ENCODE measurements around the gene MMP24OS. TPM values are rescaled to one million over a fixed set of nuclear protein-coding genes. Genes with fewer than 3 reads are reported as not detected.
A peak's percentile ranks its signal among the peaks of the same experiment; 100 is the strongest.

The MMP24OS gene
- total RNA-seq, 1 donor from 2014 or later: 43.1 TPM

DNA sequence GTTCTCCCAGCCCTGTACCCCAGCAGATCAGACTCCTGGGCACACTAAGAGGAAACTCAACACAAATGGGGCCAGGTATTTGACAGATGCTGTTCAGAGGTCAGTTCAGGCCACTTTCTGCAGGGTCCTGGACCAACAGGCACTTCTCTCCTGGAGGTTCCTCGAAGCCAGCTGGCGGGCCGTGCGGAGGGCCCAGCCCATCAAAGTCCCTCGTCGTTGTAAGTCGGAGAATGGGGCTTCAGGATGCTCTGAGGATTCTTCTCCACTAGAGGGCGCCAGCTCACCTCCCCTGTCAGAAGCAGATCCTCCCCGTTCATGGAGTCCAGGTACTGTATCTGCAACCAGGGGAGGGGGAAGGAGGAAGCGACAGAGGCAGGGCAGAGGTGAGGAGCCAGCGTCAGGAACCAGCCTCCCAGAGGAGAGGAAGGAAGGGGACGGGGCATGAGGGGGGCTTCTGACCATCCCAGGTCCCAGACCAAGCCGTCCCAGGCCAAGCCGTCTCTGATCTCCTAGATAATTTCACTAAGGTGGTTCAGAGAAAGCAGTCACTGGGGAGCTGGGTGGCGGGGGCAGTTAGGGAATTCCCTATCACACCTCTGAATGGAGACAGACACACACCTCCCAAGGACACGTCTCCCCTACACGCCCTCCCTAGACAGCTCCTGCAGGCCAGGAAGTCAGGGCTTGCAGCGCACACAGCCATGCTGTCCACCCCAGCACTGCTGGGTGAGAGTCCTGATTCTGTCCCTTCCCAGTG is 26.0 kb upstream of the MMP24OS start:
- H3K4me1 ChIP-seq: peaks cover 19 to 29% of the 10 kb centered on the region in 2 donors
- no peak overlapping the region for H3K27ac ChIP-seq
- no peaks in the 10 kb centered on the region for H3K9me3 ChIP-seq
- H3K27me3 ChIP-seq: no peaks in the 10 kb centered on the region
- no peak overlapping the region for H3K4me3 ChIP-seq
- TF ChIP-seq, protein P1, sequence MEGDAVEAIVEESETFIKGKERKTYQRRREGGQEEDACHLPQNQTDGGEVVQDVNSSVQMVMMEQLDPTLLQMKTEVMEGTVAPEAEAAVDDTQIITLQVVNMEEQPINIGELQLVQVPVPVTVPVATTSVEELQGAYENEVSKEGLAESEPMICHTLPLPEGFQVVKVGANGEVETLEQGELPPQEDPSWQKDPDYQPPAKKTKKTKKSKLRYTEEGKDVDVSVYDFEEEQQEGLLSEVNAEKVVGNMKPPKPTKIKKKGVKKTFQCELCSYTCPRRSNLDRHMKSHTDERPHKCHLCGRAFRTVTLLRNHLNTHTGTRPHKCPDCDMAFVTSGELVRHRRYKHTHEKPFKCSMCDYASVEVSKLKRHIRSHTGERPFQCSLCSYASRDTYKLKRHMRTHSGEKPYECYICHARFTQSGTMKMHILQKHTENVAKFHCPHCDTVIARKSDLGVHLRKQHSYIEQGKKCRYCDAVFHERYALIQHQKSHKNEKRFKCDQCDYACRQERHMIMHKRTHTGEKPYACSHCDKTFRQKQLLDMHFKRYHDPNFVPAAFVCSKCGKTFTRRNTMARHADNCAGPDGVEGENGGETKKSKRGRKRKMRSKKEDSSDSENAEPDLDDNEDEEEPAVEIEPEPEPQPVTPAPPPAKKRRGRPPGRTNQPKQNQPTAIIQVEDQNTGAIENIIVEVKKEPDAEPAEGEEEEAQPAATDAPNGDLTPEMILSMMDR (IDR thresholded peaks at IDR 0.05): peak; percentile 77 to 95 (median 94)
- peaks cover 0 to 4% of the 10 kb centered on the region in 2 donors for H3K36me3 ChIP-seq
- intact Hi-C loops (cut with DNase I): loop anchor here (1.0 to 2.0 kb wide), 3 partner anchors 93 to 143 kb away; partner anchors contain the start of gene GDF5
- peak in 1 of 2 donors; percentile 89 for DNase-seq (ENCODE audit: low spot score in 2 of 2)

DNA sequence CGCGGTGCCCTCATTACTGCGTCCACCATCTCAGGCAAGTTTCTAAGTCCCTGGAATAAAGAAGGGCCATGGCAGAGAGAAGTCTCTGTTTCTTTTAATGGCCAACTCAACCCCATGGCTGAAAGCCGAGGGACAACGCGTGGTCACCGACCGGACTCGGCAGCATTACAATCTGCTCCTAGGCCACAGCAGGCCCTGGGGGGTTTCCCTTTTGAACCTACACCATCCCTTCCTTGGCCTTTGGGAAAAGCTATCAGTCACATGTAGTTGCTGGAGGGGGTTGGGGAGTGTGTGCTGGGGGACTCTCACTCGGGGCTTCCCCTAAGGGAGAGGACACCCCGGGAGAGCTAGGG is 25.4 kb upstream of the MMP24OS start:
- H3K36me3 ChIP-seq: peaks cover 0 to 4% of the 10 kb centered on the region in 2 donors
- intact Hi-C loops (cut with DNase I): no loop called here
- H3K27ac ChIP-seq: no peak overlapping the region

DNA sequence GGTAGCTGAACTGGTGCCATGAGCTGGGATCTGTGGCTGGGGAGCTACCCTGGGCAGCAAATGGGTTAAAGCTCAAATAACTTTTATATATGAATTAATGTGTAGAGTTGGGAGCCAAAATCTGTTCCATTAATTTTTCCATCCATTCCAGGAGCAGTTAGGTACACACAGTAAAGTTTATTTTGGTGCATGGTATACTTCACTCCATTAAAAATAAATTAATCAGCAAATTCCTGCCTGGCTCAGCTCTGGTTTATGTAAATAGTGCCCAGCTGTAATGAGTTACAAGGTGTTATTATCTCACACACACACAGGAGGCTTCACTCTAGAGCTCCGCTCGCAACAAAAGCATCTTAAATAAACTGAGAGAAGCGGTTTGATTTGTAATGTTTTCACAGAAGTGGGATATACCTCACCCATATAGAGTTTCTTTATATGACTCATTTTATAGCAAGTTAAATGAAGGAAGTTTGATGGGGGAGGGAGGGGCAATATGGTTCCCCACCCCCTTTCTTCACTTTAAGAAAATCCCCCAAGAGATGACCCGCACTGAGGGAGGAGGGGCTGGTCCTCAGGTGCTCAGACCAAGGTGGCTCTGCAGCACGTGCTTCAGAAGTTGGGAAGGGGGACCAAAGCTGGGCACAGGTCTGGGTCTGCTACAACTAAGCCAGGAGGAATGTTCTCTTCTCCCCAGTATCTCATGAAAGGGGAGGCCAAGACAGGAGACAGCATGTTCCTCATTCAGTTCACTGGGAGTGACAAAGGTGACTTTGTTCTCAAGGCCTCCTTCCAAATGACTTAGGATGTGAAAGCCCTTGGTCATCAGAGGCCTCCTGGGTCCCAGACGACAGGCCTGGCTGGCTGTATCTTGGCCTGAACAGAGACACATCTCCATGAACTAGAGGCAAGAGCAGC is 24.8 kb upstream of the MMP24OS start:
- H3K4me3 ChIP-seq: no peak overlapping the region
- no peaks in the 10 kb centered on the region for H3K27me3 ChIP-seq

More for the DNA sequence above, 25.4 kb upstream of the MMP24OS start:
- TF ChIP-seq, protein P1 (IDR thresholded peaks at IDR 0.05): no peak
- H3K4me1 ChIP-seq: peaks cover 14 to 23% of the 10 kb centered on the region in 2 donors
- no peaks in the 10 kb centered on the region for H3K27me3 ChIP-seq
- H3K9me3 ChIP-seq: no peaks in the 10 kb centered on the region
- no peak overlapping the region for H3K4me3 ChIP-seq
- DNase-seq (ENCODE audit: low spot score in 2 of 2): no peak

DNA sequence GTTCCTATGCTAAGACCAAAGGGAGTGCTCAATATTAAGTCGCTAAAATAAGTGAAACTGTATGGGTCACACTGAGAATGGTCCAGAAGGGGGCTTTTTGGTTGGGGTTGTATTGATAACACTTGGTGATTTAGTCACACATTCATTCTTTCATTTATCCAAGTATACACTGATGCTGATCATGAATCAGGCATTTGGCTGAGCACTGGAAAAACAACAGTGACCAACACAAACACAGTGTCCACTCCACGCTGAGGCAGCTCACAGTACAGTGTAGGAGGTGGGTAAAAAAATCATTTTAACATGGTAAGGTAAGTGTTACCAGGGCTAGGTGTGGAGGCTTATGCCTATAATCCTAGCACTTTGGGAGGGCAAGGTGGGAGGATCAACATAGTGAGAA is 23.5 kb upstream of the MMP24OS start:
- H3K27ac ChIP-seq: no peak overlapping the region
- TF ChIP-seq, protein P1 (IDR thresholded peaks at IDR 0.05): no peak
- no peaks in the 10 kb centered on the region for H3K9me3 ChIP-seq
- H3K4me3 ChIP-seq: no peak overlapping the region
- intact Hi-C loops (cut with DNase I): no loop called here
- H3K4me1 ChIP-seq: peaks cover 0 to 9% of the 10 kb centered on the region in 2 donors
- H3K27me3 ChIP-seq: no peaks in the 10 kb centered on the region
- no peak for DNase-seq (ENCODE audit: low spot score in 2 of 2)
- H3K36me3 ChIP-seq: peaks cover 0 to 4% of the 10 kb centered on the region in 2 donors

More for the DNA sequence above, 24.8 kb upstream of the MMP24OS start:
- Histone ChIP-seq H3K36me3 (peaks cover 0 to 4% of the 10 kb centered on the region in 2 donors), H3K4me1 (peaks cover 8 to 16% of the 10 kb centered on the region in 2 donors), H3K9me3 (no peaks in the 10 kb centered on the region), H3K27ac (no peak overlapping the region)
- TF ChIP-seq, protein P1 (IDR thresholded peaks at IDR 0.05): no peak
- DNase-seq (ENCODE audit: low spot score in 2 of 2): no peak
- intact Hi-C loops (cut with DNase I): no loop called here

DNA sequence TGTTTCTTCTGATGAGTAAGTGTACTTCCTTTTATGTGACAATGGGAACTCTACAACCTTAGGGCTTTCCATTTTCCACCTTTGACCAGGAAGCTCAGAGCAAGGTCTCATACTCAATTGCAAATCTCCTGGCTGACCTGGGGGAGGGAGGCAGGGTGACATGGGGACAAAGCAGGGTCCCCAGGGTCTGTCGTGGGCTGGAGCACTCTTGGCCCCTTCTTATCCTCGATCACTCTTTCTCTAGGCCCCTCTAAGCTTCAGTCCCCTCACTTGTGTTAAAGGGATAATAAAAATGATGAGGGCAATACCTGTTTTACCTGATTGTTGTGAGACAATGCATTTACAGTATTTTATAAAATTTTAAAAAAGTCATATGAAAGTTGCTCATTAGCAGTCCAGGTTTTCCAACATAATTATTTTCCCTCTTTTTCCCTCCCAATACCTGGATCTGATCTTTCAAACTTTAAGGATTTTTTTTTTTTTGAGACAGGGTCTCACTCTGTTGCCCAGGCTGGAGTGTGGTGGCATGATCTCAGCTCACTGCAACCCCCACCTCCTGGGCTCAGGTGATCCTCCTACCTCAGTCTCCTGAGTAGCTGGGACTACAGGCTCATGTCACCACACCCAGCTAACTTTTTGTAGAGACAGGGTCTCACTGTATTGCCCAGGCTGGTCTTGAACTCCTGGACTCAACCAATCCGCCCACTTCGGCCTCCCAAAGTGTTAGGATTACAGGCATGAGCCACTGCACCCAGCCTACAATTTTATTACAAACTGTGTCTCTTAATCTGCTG is 22.7 kb upstream of the MMP24OS start:
- no peak overlapping the region for H3K4me3 ChIP-seq
- H3K27ac ChIP-seq: no peak overlapping the region
- DNase-seq (ENCODE audit: low spot score in 2 of 2): no peak
- H3K36me3 ChIP-seq: no peaks in the 10 kb centered on the region
- no peaks in the 10 kb centered on the region for H3K9me3 ChIP-seq
- H3K4me1 ChIP-seq: peaks cover 0 to 3% of the 10 kb centered on the region in 2 donors
- TF ChIP-seq, protein P1 (IDR thresholded peaks at IDR 0.05): no peak
- H3K27me3 ChIP-seq: no peaks in the 10 kb centered on the region
- intact Hi-C loops (cut with DNase I): no loop called here

All from ascending aorta (tissue), 2 donors.